GM18909 (cell line): ENCODE measurements around the gene CAMKK2.
A peak's percentile ranks its signal among the peaks of the same experiment; 100 is the strongest.
"Not testable (repeated sequence)": the region's sequence is repeated elsewhere in the genome, so short reads cannot be mapped to it uniquely, and the experiment has no call there.

Source experiments
- ATAC-seq: cut with Tn5 transposase; IDR thresholded peaks from one replicate; pipeline ENCODE4 v1.9.1; 2021; ENCODE audit warnings: mild to moderate bottlenecking; ENCODE audit not compliant: unreplicated experiment, poor library complexity

The CAMKK2 gene

DNA sequence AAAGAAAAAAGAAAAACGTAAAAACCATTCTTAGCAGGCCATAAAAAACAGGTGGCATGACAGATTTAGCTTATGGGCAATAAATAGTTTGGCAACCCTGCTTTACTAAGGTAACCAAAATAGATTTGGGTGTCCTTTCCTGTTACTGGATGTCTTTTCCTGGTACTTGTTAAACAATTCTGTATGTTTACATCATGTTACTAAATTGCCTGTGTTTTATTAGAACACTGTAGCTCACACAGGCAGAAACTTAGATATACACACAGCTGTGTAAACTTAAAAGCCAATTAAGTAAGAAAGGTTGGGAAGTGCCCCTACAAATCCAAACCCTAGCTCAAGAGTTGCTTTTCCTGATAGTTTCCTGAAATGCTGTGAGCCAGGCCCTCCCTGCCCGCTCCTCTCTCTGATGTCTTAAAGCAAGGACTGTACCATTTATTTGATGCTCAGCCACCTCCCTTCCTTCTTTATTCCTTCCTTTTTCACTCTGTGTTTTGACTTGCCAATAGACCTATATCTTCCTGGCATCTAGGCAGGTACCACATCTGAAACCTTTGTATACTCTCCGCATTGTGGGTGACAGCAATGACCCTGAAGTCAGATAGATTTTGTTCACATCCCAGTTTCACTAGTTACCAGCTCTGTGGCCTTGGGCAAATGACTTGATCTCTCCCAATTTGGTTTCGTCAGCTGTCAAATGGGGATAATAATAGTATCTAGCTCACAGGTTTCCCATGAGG lies 3.7 kb upstream of the CAMKK2 start:
- ATAC-seq = no peak

DNA sequence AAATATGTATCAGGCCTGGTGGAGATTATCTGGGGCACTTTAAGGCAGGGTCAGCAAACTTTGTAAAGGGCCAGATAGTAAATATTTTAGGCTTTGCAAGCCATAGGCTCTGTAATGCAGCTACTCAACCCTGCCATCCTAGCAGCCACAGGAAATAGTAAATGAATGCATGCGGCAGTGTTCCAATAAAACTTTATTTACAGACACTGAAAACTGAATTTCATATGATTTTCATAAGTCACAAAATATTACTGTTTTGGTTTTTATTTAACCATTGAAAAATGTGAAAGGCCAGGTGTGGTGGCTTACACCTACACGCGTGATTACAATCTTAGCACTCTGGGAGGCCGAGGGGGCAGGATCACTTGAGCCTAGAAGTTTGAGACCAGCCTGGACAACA lies 3.2 kb upstream of the CAMKK2 start:
- no peak for ATAC-seq

DNA sequence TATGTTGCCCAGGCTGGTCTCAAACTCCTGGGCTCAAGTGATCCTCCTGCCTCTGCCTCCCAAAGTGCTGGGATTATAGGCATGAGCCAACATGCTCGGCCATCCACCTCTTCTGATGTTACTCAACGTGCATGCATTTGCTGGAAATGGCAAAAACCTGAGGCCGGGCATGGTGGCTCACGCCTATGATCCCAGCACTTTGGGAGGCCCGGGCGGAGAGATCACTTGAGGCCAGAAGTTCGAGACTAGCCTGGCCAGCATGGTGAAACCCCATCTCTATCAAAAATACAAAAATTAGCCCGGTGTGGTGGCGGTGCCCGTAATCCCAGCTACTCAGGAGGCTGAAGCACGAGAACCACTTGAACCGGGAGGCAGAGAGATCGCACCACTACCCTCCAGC lies 1.9 kb upstream of the CAMKK2 start:
- not testable (repeated sequence) for ATAC-seq

DNA sequence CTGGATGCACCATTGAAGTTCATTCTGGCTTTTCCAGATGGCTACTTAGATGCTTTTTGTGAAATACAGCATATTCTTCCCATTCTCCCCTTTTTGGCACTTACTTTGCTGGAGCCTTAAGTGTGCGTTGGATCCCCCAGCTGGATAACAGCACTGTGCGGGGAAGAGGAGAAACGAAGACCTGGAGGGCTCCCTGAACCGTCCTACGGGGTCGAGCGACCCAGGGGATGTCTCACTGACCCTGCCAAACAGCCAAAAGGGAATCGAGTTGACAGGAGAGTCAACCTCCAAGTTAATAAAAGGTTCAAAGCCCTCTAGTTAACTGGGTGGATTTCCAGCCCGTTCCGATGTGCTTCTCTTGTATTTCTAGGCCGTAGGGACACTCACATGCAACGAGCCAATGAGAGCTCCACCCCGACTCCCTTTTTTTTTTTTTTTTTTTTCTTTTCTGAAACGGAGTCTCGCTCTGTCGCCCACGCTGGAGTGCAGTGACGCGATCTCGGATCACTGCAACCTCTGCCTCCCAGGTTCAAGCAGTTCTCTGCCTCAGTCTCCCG lies 1.0 kb upstream of the CAMKK2 start:
- no peak for ATAC-seq

DNA sequence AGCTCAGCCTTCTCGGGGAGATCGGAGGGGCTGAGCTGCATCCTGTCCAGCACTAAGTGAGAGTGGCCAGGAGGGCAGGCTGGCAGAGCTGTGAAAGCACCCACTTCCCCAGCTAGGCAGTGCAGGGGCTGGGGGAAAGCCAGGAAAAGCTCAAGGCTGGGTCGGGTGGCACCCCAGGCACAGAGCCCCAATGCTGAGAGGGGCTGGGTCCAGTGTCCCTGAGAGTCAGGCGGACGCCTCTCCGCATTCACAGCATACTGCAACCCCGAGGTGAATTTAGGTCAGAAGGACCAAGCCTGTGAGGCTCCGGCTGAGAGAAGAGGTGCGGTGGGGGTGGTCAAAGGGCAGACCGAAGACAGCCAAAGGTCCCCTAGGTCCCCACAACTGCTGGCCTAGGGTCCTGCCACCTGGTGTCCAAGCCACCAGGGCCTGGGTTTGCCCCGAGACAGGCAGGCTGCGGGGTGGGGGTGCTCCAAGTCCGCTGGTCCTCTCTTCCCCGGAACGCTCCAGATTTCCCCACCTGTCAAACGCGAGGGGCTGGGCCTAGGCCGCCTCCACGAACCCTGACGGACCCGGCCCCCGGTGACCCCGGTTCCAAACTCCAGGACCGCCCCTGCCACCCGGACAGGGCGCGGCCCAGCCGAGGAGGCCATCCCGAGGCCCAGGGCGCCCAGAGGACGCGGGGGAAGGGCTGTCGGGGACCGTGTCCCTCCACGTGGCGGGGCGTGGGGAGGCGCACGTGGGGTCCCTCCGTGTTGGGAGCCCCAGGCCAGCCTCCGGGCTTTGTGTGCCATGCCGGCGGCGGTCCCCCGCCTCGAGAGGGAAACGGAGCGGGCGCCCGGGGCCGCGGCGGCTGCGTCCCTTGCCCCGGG lies 527 bp downstream of the CAMKK2 start:
- peak; percentile 36 for ATAC-seq

DNA sequence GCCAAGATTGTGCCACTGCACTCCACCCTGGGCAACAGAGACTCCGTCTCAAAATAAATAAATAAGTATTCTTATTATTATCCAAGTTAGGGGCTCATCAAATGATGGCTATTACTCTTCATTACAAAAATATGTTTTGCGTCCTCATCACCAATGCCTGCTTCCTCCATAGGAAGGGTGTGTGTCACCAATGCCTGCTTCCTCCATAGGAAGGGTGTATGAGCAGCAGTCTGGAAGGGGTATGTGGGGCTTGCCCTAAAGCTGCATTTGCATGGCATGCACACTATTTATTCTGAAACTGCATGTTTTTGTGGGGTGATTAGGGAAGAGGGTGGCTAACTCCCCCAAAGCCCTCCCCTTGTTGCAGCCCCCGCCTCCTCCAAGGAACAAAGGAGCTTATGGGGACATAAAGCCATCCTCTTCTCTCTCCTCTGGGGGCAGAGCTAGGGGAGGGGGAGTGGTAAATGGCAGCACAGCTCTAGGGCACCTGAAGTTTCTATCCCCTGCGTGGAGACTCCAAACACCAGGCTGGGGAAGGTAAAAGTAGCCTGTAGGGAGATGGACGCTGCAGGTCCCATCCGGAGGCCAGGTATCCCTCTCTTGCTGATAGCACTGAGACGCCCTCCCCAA lies 1.3 kb downstream of the CAMKK2 start:
- ATAC-seq = no peak

DNA sequence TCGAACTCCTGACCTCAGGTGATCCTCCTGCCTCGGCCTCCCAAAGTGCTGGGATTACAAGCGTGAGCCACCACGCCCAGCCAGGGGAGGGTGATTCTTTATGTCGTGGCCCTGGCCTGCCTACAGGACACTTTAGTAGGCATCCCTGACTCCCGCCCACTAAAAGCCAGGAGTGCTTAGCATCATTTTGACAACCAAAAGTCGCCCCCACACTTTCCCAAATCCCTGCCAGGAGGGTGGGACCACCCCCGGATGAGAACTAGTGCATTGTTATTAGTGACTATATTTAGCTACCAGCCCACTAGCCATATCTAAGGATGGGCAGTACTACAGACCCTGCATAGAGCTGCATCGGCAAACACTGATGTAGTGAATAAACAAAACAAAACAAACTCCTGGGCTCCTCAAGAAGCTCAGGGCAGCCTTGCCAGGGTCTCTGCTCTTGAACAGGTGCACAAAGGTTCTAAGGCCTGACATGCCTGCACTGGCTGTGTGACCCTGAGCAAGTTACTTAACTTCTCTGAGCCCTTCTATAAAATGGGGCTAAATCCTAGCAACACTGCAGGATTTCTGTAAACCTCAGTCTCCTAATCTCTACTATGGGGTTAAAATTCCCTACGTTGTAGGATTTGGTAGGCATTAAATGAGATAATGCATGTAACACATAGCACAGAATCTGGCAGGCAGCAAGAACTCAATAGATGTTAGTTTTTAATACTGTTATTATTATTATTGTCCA lies 2.2 kb downstream of the CAMKK2 start:
- ATAC-seq = no peak

DNA sequence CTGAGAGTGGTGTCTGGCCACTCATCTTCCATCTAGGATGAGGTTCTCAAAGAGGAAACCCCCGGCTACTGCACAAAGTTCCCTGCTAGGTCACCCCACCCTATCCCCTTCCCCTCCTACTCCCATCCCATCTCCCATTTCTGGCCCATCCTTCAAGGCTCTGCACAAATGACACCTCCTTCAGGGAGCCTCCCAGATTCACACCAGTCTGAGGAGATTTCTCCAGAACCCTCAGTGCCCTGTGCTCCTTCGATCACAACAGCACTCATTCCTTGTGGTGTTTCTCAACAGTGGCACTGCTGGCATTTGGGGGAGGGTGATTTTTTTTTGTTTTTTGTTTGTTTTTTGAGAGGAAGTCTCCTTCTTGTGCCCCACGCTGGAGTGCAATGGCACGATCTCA lies 2.9 kb downstream of the CAMKK2 start:
- ATAC-seq = no peak

DNA sequence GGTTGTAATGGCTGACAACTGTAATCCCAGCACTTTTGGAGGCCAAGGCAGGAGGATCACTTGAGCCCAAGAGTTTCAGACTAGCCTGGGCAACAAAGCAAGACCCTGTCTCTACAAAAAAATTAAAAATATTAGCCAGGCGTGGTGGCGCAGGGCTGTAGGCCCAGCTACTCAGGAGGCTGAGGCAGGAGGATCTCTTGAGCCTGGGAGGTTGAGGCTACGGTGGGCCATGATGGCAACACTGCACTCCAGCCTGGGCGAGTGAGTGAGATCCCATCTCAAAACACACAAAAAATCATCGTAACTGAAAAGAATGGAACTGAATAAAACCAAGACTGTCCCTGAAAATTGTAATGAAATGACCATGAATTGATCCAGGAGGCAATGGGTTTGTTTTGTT lies 6.1 kb downstream of the CAMKK2 start:
- ATAC-seq = no peak

DNA sequence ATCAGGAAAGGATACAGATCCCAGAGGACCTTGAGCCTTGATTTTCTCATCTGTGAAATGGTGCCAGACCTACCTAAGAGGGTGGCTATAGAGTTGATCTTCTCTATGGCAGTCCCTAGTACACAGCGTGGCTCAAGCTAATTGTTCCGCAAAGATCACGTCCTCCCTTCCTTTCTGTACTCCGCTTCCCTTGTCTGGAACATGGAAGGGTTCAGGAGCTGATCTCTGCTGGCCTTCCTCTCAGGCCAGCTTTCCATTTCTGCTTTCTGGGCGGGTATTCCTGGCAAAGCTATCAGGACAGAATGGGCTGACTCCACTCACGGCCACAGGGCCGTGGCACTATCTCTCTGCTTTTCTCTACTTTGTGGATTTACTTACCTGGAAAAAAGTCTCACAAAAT lies 6.5 kb downstream of the CAMKK2 start:
- no peak for ATAC-seq

DNA sequence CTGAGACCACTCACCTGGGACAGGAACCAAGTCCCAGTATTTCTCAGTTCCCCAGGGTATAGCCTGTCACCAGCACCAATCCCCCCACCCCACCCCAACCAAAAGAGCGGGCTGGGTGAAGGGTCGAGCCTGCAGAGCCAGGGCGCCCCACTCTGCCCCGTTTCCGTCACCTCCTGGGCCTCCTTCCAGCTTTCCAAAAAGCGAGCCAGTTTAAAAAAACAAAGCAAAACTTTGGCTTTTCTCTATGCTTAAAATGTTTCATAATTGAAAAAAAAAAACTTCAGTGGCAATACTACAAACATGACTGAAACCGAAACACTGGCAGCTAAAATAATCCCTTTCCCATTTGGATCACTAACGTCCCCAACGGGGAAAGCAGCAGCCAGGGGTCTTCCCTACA lies 7.5 kb downstream of the CAMKK2 start:
- ATAC-seq = no peak

DNA sequence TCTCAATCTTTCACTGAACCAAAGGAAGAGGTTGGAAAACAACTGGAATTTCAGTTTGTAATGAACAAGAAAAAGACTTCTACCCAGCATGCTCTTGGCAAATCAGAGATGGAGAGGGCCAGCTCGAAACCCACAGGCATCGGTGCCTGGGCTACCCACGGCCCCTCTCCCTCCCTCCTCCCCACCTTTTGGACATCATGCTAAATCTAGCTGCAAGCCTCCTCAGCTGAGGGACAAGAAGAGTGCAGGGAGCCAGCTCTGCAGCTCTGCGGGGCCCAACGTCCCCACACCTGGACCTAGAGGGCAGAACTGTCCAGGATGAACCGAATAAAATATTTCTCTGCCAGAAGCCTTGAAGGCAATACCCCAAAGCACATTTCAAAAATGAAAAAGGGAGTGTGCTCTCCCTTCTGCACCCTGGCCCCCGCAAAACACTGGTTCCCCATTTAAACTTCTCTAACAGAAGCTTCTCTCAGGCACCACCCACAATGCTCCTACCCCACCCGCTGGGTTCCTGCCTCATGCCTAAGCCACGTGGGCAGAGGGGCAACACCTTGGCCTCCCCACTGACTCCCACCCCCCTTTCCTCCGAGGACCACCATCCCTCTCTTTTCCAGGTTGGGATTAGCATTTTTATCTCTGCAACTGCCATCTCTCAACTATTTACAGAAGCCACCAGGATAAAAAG lies 8.2 kb downstream of the CAMKK2 start:
- ATAC-seq = no peak

DNA sequence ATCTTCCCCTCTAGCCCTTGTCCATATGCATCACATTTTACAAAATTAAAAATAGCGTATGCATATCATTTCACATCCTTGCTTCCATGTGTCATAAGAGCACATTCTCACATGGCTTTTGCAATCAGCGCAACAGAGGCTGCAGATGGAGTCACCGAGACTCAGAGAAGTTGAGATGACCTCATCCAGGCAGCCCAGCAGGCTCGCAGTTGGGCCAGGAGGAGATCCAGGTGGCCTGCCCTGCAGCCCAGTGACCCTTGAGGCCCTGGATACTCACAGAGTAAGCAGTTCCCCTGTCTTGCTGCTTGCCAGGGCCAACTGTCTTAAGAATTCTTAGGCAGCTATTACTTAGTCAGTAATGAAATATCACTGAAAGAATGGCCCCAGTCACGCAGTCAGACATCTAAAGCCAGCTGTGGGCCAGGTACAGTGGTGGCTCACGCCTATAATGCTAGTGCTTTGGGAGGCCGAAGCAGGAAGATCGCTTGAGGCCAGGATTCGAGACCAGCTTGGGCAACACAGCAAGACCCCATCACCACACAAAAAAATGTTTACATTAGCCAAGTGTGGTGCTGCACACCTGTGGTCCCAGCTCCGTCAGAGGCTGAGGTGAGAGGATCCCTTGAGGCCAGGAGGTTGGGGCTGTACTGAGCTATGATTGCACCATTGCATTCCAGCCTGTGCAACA lies 9.1 kb downstream of the CAMKK2 start:
- no peak for ATAC-seq

DNA sequence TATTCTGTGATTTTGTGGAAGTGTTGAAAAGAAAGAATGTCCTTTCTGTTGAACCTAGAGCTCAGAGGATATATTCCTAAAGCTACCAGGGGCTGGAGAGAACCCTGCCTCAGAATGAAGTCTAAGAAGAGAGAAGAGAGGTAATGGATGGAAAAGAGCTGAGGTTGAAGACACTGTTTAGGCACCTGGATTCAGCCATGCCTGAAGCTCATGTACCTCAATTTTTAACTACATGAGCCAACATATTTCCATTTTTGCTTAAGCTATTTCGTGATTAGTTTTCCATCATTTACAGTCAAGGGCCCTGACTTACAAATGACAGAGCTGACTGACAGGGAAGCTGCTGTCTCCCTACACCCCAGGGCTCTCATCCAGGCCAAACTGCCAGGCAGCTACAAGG lies 10.7 kb downstream of the CAMKK2 start:
- ATAC-seq = no peak

DNA sequence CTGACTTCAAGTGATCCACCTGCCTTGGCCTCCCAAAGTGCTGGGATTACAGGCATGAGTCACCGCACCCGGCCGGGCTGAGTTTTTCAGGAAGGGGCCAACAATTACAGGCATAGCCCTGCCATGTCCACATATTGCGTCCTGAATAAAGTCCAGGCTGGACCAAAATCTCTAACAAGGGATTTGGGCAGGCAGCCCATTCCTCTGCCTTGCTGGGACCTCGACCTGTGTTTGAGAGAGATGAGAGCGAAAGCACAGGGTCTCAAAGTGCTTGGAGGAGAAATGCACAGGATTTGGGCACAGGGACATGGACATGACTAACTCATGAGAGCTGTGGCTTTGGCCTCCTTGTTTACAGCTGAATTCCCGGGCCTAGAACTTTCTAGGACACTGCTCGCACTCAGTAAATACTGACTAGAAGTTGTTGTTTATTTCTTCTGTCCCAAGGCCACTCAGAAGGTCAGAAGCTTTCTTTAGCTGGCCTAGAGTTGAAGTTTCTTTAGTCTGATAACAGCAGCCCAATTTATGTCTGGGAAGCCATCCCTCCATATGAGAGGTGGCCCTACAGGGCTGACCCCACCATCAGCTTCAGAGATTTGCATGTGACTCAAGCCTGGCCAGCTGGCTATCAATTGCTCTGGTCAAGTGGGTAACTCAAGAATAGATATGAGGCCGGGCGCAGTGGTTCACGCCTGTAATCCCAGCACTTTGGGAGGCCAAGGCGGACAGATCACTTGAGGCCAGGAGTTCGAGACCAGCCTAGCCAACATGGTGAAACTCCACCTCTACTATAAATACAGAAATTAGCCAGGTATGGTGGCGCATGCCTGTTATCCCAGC lies 11.7 kb downstream of the CAMKK2 start:
- ATAC-seq = no peak

DNA sequence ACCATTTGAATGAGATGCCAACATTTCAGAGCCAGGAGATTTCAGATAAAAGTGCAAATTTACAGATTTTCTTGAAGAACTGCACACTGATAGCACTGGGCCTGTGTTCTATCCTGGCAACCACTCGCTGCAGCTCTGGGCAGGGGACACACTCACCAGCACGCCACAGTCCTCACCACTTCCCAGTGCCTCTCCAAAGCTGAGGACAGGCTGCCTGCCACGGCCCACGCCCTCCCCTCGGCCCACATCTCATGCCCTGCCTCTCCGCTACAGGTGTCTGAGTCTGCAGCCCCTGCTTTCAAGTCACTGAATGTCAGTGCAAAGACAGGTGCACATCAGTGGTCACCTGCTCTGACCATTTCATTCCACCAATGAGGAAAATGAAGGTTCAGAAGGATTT lies 12.7 kb downstream of the CAMKK2 start:
- no peak for ATAC-seq

DNA sequence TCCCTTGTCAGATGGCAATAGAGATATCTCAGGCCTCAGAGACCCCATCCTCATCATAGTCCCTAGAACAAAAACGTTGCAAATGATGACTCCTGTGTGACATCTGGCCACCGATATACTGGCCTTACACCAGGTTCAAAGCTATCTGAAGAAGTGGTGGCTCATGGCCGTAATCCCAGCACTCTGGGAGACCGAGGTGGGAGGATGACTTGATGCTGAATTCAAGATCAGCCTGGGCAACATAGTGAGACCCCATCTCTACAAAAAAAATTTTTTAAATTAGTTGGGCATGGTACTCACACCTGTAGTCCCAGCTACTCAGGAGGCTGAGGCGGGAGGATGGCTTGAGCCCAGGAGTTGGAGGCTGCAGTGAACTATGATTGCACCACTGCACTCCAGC lies 13.1 kb downstream of the CAMKK2 start:
- no peak for ATAC-seq

DNA sequence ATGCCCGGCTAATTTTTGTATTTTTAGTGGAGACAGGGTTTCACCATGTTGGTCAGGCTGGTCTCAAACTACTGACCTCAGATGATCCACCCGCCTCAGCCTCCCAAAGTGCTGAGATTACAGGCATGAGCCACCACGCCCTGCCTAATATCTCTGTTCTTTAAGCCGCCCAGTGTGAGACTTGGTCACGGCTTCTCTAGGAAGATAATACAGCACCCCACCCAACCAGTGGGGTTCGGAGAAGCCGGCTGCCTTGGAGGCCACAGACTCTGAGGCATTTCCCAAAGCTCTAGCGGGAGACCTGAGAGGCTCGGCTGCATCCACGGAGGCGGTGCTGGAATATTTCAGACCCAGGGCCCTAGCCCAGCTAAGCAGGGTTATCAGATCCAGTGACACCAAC lies 13.6 kb downstream of the CAMKK2 start:
- ATAC-seq = not testable (repeated sequence)
